Spleen (tissue), 7 donors: ENCODE data around the gene MSX2.

Source experiments
- POLR2A ChIP-seq, 3 donors: fragments of 450-650 bp; IDR thresholded peaks; one replicate each; pipeline ENCODE4 v1.5.1; 2017; ENCODE audit warnings: antibody characterized with exemption in 3 of 3, mild to moderate bottlenecking in 1 of 3
- POLR2AphosphoS5 ChIP-seq, 3 donors: sonication (generic); formaldehyde crosslinking; IDR thresholded peaks; one replicate each; pipeline ENCODE4 v1.5.1; 2017; ENCODE audit warnings: antibody characterized with exemption in 3 of 3
- TF ChIP-seq, protein P1 (sequence below), 11 experiments: fragments of 200-600 bp in 7 of 11; fragments of 450-650 bp in 4 of 11; sonication (generic) in 4 of 11; IDR thresholded peaks in 8 of 11; conservative IDR thresholded peaks in 3 of 11; 1 replicate in 7 of 11; 2 replicates in 4 of 11; pipeline versions ENCODE4 v1.4.0 to v1.8.0; 2016 to 2021; ENCODE audit warnings: antibody characterized with exemption in 11 of 11, inconsistent platforms in 4 of 11, mild to moderate bottlenecking in 1 of 11
- donor health status: DM: no; HTN: no; CAD: no; lungs with moderate emphysema.
- donor health status: DM: no; HTN: no; CAD: no.
- donor health status: DM: no; HTN: no; CAD: no.

DNA sequence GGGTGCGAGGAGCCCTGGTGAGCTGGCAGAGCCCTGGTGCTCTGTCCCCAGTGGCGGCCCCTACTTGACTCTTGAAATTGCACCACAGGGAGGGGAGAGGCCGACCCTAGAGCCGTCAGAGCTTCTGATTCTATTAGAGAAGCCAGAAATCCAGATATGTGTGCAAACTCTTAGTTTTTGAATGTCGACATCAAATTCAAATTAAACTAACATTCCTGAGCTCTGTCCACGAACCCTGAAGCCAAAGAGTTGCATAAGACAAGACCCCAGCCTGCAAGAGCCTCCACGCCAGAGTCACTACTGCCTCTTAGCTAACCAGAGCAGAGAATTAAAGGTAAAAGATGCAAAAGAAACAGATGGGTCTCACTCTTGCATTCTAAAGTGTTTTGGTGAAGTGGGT is 29.8 kb upstream of the MSX2 start:
- TF ChIP-seq POLR2A (IDR thresholded peaks at IDR 0.05) (no peak), POLR2AphosphoS5 (IDR thresholded peaks at IDR 0.05) (no peak)
- TF ChIP-seq, protein P1, sequence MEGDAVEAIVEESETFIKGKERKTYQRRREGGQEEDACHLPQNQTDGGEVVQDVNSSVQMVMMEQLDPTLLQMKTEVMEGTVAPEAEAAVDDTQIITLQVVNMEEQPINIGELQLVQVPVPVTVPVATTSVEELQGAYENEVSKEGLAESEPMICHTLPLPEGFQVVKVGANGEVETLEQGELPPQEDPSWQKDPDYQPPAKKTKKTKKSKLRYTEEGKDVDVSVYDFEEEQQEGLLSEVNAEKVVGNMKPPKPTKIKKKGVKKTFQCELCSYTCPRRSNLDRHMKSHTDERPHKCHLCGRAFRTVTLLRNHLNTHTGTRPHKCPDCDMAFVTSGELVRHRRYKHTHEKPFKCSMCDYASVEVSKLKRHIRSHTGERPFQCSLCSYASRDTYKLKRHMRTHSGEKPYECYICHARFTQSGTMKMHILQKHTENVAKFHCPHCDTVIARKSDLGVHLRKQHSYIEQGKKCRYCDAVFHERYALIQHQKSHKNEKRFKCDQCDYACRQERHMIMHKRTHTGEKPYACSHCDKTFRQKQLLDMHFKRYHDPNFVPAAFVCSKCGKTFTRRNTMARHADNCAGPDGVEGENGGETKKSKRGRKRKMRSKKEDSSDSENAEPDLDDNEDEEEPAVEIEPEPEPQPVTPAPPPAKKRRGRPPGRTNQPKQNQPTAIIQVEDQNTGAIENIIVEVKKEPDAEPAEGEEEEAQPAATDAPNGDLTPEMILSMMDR (IDR thresholded peaks at IDR 0.05 in 8 of 11, conservative IDR thresholded peaks at IDR 0.05 in 3 of 11), result no peak
